Left lung (tissue), 10 donors: ENCODE results near the gene PNKP. TPM values are rescaled to one million over a fixed set of nuclear protein-coding genes. Genes with fewer than 3 reads are reported as not detected.

Experiments used
- ATAC-seq: fragments of 200-7000 bp; cut with Tn5 transposase; one replicate; pipeline ENCODE4 v1.9.1; 2020; ENCODE audit warnings: moderate library complexity
- DNase-seq, 4 donors: peaks; one replicate each; pipeline ENCODE4 v3.0.0-alpha.2; 2013 to 2020
- H3K27ac ChIP-seq, 2 donors: fragments of 200-600 bp; sonication (generic) in 1 of 2; one replicate each; pipeline versions ENCODE4 v1.5.0 to v1.8.0; 2020 to 2021
- H3K27me3 ChIP-seq, 2 donors: fragments of 200-600 bp; sonication (generic) in 1 of 2; one replicate each; pipeline versions ENCODE4 v1.5.0 to v1.8.0; 2020 to 2021
- H3K36me3 ChIP-seq, 2 donors: fragments of 200-600 bp; sonication (generic) in 1 of 2; one replicate each; pipeline versions ENCODE4 v1.5.0 to v1.8.0; 2020 to 2021
- H3K4me1 ChIP-seq, 2 donors: fragments of 200-600 bp; one replicate each; pipeline ENCODE4 v1.8.0; 2021
- H3K4me3 ChIP-seq, 2 donors: fragments of 200-600 bp; sonication (generic) in 1 of 2; one replicate each; pipeline versions ENCODE4 v1.5.0 to v1.8.0; 2020 to 2021; ENCODE audit warnings: mild to moderate bottlenecking in 1 of 2
- H3K9me3 ChIP-seq, 2 donors: fragments of 200-600 bp; sonication (generic) in 1 of 2; one replicate each; pipeline versions ENCODE4 v1.5.0 to v1.8.0; 2020 to 2021
- intact Hi-C, 2 donors: fragments of 100-400 bp; cut with DNase I; formaldehyde crosslinking; loops; one replicate each; pipeline versions ENCODE4 v1.11.2 to v1.14.2; 2022
- polyA plus RNA-seq, 6 donors: library from polyadenylated mRNA; unstranded; fragments of 120-200 nt; gene quantifications; one replicate each; pipeline ENCODE4 v1.2.1, GENCODE V29; 2013; ENCODE audit not compliant: insufficient read length in 6 of 6
- total RNA-seq, 2 donors: library from RNA; stranded (reverse); fragmentation: NEBNext Ultra II Directional; extraction: Animal tissue kit (Norgen Biotek cat#: 25700); gene quantifications; one replicate each; pipeline ENCODE4 v1.2.1, GENCODE V29; 2021
- TF ChIP-seq, protein P1 (sequence below), 2 donors: fragments of 200-600 bp; sonication (generic) in 1 of 2; IDR thresholded peaks; one replicate each; pipeline versions ENCODE4 v1.5.0 to v1.8.0; 2021; ENCODE audit warnings: antibody characterized with exemption in 2 of 2
- donor health status: DM: no; HTN: yes; CAD: no.
- donor health status: DM: no; HTN: no; CAD: no.

PNKP gene
- total and polyA plus RNA-seq, 8 donors = 56.8 to 89.5 (median 66.3) TPM

DNA sequence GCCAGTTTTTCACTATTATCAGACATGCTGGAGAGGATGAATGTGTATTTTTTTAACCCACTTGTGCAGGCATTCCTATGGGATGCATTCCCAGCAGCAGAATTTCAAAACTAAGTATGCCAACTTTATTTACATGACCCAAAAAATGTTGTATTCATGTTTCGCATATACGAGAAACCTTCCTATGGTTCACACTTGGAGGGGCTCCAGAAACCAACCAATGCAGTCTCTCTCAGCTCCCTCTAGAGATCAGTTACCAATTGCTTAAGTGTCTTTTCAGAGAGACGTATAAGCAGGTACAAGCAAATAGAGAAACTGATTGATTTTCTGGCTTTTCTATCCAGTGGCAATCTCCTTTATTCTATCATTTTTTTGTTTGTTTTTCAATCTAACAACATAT, 22.0 kb downstream of the PNKP start:
- Histone ChIP-seq H3K4me1 (peaks cover 10 to 27% of the 10 kb centered on the region in 2 donors), H3K27me3 (no peaks in the 10 kb centered on the region), H3K27ac (no peak overlapping the region), H3K4me3 (no peak overlapping the region), H3K36me3 (no peaks in the 10 kb centered on the region), H3K9me3 (no peaks in the 10 kb centered on the region)
- ATAC-seq = no peak
- TF ChIP-seq, protein P1, sequence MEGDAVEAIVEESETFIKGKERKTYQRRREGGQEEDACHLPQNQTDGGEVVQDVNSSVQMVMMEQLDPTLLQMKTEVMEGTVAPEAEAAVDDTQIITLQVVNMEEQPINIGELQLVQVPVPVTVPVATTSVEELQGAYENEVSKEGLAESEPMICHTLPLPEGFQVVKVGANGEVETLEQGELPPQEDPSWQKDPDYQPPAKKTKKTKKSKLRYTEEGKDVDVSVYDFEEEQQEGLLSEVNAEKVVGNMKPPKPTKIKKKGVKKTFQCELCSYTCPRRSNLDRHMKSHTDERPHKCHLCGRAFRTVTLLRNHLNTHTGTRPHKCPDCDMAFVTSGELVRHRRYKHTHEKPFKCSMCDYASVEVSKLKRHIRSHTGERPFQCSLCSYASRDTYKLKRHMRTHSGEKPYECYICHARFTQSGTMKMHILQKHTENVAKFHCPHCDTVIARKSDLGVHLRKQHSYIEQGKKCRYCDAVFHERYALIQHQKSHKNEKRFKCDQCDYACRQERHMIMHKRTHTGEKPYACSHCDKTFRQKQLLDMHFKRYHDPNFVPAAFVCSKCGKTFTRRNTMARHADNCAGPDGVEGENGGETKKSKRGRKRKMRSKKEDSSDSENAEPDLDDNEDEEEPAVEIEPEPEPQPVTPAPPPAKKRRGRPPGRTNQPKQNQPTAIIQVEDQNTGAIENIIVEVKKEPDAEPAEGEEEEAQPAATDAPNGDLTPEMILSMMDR (IDR thresholded peaks at IDR 0.05) = no peak
- no peak for DNase-seq
- intact Hi-C loops = no loop called here

DNA sequence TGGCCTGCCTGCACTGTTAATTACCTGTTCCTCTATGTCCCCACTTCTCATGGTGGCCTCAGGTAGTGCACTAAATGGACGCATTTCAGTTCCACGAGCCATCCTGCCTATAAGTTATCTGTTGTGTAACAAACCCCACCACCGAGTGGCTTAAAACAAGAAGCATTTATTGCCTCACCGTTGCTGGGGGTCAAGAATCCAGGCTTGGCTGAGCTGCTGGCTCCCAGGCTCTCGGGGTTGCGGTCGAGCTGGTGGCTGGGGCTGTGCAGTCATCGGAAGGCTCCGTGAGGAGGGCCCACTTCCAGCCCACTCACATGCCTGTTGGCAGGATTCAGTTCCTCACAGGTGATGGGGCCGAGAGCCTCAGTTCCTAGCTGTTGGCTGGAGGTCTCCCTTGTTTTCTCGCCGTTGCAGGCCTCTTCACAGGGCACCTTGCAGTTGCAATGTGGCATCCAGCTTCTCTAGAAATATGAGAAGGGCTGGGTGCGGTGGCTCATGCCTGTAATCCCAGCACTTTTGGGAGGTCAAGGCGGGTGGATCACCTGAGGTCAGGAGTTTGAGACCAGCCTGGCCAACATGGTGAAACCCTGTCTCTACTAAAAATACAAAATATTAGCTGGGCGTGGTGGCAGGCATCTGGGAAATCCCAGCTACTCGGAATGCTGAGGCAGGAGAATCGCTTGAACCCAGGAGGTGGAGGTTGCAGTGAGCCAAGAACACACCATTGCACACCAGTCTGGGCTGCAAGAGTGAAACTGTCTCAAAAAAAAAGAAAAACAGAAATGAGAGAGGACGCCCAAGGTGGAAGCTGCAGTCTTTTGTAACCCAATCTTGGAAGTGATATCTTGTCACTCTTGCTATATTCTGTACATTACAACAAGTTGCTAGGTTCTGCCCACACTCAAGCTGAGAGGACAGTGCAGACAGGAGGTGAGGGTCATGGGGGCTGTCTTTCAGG, 23.0 kb downstream of the PNKP start:
- H3K27ac ChIP-seq = no peak overlapping the region
- ATAC-seq (no peak), DNase-seq (no peak)
- H3K27me3 ChIP-seq = no peaks in the 10 kb centered on the region
- peaks cover 0 to 7% of the 10 kb centered on the region in 2 donors for H3K36me3 ChIP-seq
- peaks cover 6 to 18% of the 10 kb centered on the region in 2 donors for H3K4me1 ChIP-seq
- H3K4me3 ChIP-seq = no peak overlapping the region
- TF ChIP-seq, protein P1 (IDR thresholded peaks at IDR 0.05) = no peak
- H3K9me3 ChIP-seq = no peaks in the 10 kb centered on the region
- intact Hi-C loops = no loop called here

DNA sequence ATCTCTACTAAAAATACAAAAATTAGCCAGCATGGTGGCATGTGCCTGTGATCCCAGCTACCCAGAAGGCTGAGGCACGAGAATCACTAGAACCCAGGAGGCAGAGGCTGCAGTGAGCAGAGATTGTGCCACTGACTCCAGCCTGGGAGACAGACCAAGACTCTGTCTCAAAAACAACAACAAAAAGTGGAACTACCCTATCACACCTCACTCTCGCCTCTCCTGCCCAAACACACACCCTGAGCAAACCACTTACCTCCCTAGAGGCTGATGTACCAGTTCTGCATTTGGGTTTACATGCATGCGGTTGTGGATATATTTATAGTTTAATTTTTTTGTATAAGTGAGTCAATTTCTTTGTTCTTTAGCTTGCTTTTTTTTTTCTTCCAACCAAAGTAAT, 24.1 kb downstream of the PNKP start:
- no peak overlapping the region for H3K27ac ChIP-seq
- DNase-seq = no peak
- peaks cover under 1 to 6% of the 10 kb centered on the region in 2 donors for H3K4me1 ChIP-seq
- intact Hi-C loops = no loop called here
- peaks cover 0 to 19% of the 10 kb centered on the region in 2 donors for H3K36me3 ChIP-seq
- TF ChIP-seq, protein P1 (IDR thresholded peaks at IDR 0.05) = no peak
- H3K27me3 ChIP-seq = no peaks in the 10 kb centered on the region
- ATAC-seq = no peak
- no peak overlapping the region for H3K4me3 ChIP-seq
- no peaks in the 10 kb centered on the region for H3K9me3 ChIP-seq

DNA sequence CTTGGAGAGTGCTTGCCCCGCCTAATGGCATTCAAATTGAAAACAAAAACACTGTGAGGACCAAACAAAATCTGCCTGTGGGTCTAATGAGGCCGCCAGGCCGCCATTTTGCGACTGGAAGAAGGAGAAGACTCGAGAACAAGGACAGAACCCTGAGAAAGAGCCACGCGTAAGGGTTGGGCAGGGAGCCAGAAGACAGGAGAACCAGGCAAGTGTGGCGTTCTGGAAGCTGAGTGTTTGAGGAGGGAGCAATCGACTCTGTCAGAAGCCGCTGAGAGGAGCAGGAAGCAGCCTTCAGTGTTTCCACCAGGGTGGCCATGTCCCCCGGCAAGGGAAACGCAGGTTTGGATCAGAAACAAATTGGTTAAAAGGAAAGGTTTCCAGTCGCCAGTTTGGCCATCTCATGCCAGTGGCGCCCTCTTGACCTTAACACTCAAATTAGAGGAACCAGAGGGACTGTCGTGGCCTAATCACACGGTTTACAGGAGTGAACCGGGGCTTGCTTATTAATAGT, 26.6 kb downstream of the PNKP start:
- no peak overlapping the region for H3K4me3 ChIP-seq
- peaks cover 0 to 43% of the 10 kb centered on the region in 2 donors for H3K36me3 ChIP-seq
- TF ChIP-seq, protein P1 (IDR thresholded peaks at IDR 0.05) = no peak
- no peaks in the 10 kb centered on the region for H3K27me3 ChIP-seq
- DNase-seq (no peak), ATAC-seq (no peak)
- no peaks in the 10 kb centered on the region for H3K9me3 ChIP-seq
- no peak overlapping the region for H3K27ac ChIP-seq
- intact Hi-C loops = no loop called here
- no peaks in the 10 kb centered on the region for H3K4me1 ChIP-seq

- H3K4me3 ChIP-seq = no peak overlapping the region
- H3K36me3 ChIP-seq = peaks cover 0 to 48% of the 10 kb centered on the region in 2 donors
- no peaks in the 10 kb centered on the region for H3K27me3 ChIP-seq
- no peak for ATAC-seq
- no peaks in the 10 kb centered on the region for H3K4me1 ChIP-seq
- no peak for DNase-seq
- TF ChIP-seq, protein P1 (IDR thresholded peaks at IDR 0.05) = no peak
- no peaks in the 10 kb centered on the region for H3K9me3 ChIP-seq
- intact Hi-C loops = no loop called here
- no peak overlapping the region for H3K27ac ChIP-seq
Measured at GRCh38 chr19:49840321-49840720, 27.1 kb downstream of the PNKP start.
